Colonic mucosa (tissue), 4 donors: Measurements from ENCODE around the gene TMEM38A. TPM values are rescaled to one million over a fixed set of nuclear protein-coding genes. Genes with fewer than 3 reads are reported as not detected.
A peak's percentile ranks its signal among the peaks of the same experiment; 100 is the strongest.

Experiments used
- DNase-seq: peaks from one replicate; pipeline ENCODE4 v3.0.0-alpha.2; 2020
- H3K27ac ChIP-seq: fragments of 200-600 bp; one replicate; pipeline ENCODE4 v1.8.0; 2021
- H3K27me3 ChIP-seq: fragments of 200-600 bp; one replicate; pipeline ENCODE4 v1.8.0; 2021
- H3K36me3 ChIP-seq: fragments of 200-600 bp; one replicate; pipeline ENCODE4 v1.8.0; 2021
- H3K4me1 ChIP-seq: fragments of 200-600 bp; one replicate; pipeline ENCODE4 v1.8.0; 2021; ENCODE audit warnings: mild to moderate bottlenecking
- H3K4me3 ChIP-seq: fragments of 200-600 bp; one replicate; pipeline ENCODE4 v1.8.0; 2021
- H3K9ac ChIP-seq, 2 donors: one replicate each; pipeline ENCODE4 v1.7.0; 2013; ENCODE audit warnings: control low read depth in 2 of 2, low read depth in 2 of 2, low read length in 2 of 2
- H3K9me3 ChIP-seq: fragments of 200-600 bp; one replicate; pipeline ENCODE4 v1.8.0; 2021
- CTCF ChIP-seq: fragments of 200-600 bp; IDR thresholded peaks from one replicate; pipeline ENCODE4 v1.8.0; 2022; ENCODE audit warnings: antibody characterized with exemption, mild to moderate bottlenecking
- intact Hi-C: fragments of 100-400 bp; cut with DNase I; formaldehyde crosslinking; loops from one replicate; pipeline ENCODE4 v1.14.1; 2022
- total RNA-seq, 2 donors: library from RNA; stranded (reverse); fragmentation: NEBNext Ultra II Directional in 1 of 2; extraction: Animal tissue kit (Norgen Biotek cat#: 25700) in 1 of 2; gene quantifications; one replicate each; pipeline ENCODE4 v1.2.1, GENCODE V29; 2021
- donor health status: healthy.
- donor health status: DM: no; HTN: no; CAD: no.
- donor health status: DM: no; HTN: no; CAD: no.

TMEM38A gene
- total RNA-seq, 2 donors from 2014 or later: 4.2 to 4.4 TPM

DNA sequence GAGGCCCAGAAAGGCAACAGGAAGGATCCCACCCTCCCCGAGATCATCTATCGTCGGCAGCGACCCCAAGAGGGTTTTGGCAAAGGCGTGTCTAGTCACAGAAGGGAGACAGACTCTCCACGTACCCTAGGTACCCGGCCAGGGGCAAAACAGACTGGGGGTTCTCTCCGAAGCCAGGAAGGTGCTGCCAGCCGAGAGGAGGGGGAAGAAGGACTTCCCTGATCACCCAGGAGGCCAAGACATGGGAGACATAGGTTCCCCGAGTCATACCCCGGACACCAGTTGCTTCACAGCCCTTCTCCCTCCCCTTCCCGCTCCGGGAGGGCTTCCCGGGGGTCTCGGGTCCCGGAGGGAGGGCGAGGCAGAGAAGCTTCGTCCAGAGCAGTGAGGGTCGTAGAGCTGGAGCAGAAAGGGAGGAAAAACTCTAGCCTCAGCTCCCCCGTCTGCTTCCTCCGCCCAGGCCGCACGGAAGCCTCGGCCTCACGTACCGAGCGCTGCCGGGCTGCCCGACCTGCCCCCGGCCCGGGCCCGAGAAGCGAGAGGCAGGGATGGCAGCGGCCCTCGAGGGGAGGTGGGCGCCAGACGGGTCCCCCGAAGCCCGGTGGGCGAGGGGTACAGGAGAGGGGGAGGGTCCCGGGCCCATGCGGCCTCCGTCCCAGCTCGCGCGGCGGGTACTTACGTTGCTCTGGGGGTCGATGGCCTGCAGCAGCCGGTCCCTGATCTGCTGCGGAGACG lies 33.6 kb upstream of the TMEM38A start:
- Histone ChIP-seq H3K27ac (peak overlapping the region; percentile 46), H3K4me3 (peak overlapping the region; percentile 98), H3K27me3 (no peaks in the 10 kb centered on the region), H3K4me1 (no peaks in the 10 kb centered on the region), H3K9me3 (no peaks in the 10 kb centered on the region), H3K36me3 (peaks cover 3% of the 10 kb centered on the region), H3K9ac (peak overlapping the region; percentile 94 to 97)
- DNase-seq: peak; percentile 26
- TF ChIP-seq CTCF: no peak
- intact Hi-C loops: loop anchor here (5.0 kb wide), 1 partner anchor 55 kb away; the partner anchor contains the start of gene SLC35E1

DNA sequence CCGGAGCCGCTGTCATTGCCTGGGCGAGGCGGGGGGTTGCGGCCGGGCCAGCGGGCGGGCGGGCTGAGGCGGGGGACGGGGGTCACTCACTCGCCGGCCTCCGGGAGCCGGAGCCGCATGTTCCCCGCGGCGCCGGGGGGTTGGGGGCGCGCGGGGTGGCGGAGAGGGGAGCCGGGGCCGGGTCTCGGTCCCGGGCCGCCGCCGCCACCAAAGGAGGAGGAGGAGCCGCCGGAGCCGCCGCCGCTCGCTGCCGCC lies 33.1 kb upstream of the TMEM38A start:
- TF ChIP-seq CTCF: no peak
- no peaks in the 10 kb centered on the region for H3K27me3 ChIP-seq
- H3K4me3 ChIP-seq: peak overlapping the region; percentile 98
- H3K4me1 ChIP-seq: no peaks in the 10 kb centered on the region
- peaks cover under 1% of the 10 kb centered on the region for H3K36me3 ChIP-seq
- H3K27ac ChIP-seq: peak overlapping the region; percentile 46
- no peak for DNase-seq
- H3K9ac ChIP-seq: peak overlapping the region; percentile 94 to 97
- intact Hi-C loops: loop anchor here (5.0 kb wide), 1 partner anchor 56 kb away; the partner anchor contains the start of gene SLC35E1
- H3K9me3 ChIP-seq: no peaks in the 10 kb centered on the region

GRCh38 chr19:16628183-16628983 lies 32.6 kb upstream of the TMEM38A start, which contains the start of gene MED26:
TSS of gene MED26 (minus strand) at chr19:16628204. CDS start at chr19:16627943, 261 bp downstream.
- no peak for TF ChIP-seq CTCF
- no peaks in the 10 kb centered on the region for H3K36me3 ChIP-seq
- intact Hi-C loops: loop anchor here (5.0 kb wide), 1 partner anchor 56 kb away; the partner anchor contains the start of gene SLC35E1

GRCh38 chr19:16628984-16629691 lies 31.8 kb upstream of the TMEM38A start:
- Histone ChIP-seq H3K36me3 (no peaks in the 10 kb centered on the region), H3K27me3 (no peaks in the 10 kb centered on the region), H3K9ac (peak overlapping the region; percentile 82 to 85), H3K9me3 (no peaks in the 10 kb centered on the region), H3K27ac (peak overlapping the region; percentile 89), H3K4me1 (no peaks in the 10 kb centered on the region), H3K4me3 (peak overlapping the region; percentile 98)
- intact Hi-C loops: loop anchor here (5.0 kb wide), 1 partner anchor 57 kb away; the partner anchor contains the start of gene SLC35E1
- TF ChIP-seq CTCF: no peak
- DNase-seq: peak; percentile 77

More at GRCh38 chr19:16628183-16628983, 32.6 kb upstream of the TMEM38A start, which contains the start of gene MED26:
- no peaks in the 10 kb centered on the region for H3K27me3 ChIP-seq
- H3K4me1 ChIP-seq: no peaks in the 10 kb centered on the region
- DNase-seq: peak; percentile 97
- peak within 1 kb of the TSS; percentile 94 to 97 for H3K9ac ChIP-seq
- peak within 1 kb of the TSS; percentile 98 for H3K4me3 ChIP-seq
- no peaks in the 10 kb centered on the region for H3K9me3 ChIP-seq
- peak within 1 kb of the TSS; percentile 89 for H3K27ac ChIP-seq

DNA sequence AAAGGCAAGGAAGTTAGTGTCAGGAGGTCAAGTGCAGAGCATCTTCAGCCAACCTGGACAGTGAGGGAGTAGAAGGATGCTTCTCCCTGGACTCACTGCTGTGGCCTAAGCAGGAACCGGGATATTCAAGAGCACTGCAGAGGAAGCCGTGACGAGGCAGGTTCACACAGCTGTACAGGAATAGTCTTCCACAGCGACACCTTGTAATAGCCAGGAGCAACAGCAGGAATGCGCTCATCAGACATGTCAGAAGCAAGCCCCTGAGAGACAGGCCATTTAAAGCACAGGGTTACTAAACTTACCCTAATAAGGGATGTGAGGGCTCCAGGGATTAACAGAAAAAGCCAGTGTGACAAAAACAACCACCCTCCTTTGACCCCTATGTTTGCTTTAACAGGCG lies 29.5 kb upstream of the TMEM38A start:
- intact Hi-C loops: no loop called here
- no peaks in the 10 kb centered on the region for H3K9me3 ChIP-seq
- no peak overlapping the region for H3K9ac ChIP-seq
- no peak for TF ChIP-seq CTCF
- no peaks in the 10 kb centered on the region for H3K36me3 ChIP-seq
- H3K27me3 ChIP-seq: no peaks in the 10 kb centered on the region
- no peaks in the 10 kb centered on the region for H3K4me1 ChIP-seq
- DNase-seq: no peak
- no peak overlapping the region for H3K4me3 ChIP-seq
- H3K27ac ChIP-seq: no peak overlapping the region
